Cardiac septum (tissue), 1 donor: ENCODE measurements around the gene NR5A2. TPM values are rescaled to one million over a fixed set of nuclear protein-coding genes. Genes with fewer than 3 reads are reported as not detected.

Experiments used
- DNase-seq: peaks from one replicate; pipeline ENCODE4 v3.0.0-alpha.2; 2020; ENCODE audit warnings: low spot score
- intact Hi-C: fragments of 100-400 bp; cut with DNase I; formaldehyde crosslinking; loops from one replicate; pipeline ENCODE4 v1.14.0; 2022
- total RNA-seq: library from RNA; stranded (reverse); fragmentation: NEBNext Ultra II Directional; extraction: Animal tissue kit (Norgen Biotek cat#: 25700); gene quantifications from one replicate; pipeline ENCODE4 v1.2.1, GENCODE V29; 2021
- donor health status: DM: no; HTN: no; CAD: no.

Gene NR5A2
- total RNA-seq, 1 donor from 2014 or later: 0.89 TPM

GRCh38 chr1:200150721-200151120 is 123.2 kb downstream of the NR5A2 start:
- intact Hi-C loops: no loop called here
- no peak for DNase-seq

GRCh38 chr1:200152336-200152735 is 124.8 kb downstream of the NR5A2 start:
- no peak for DNase-seq
- intact Hi-C loops: no loop called here

GRCh38 chr1:200153277-200154055 is 126.0 kb downstream of the NR5A2 start:
- no peak for DNase-seq
- intact Hi-C loops: no loop called here

GRCh38 chr1:200154069-200154767 is 126.7 kb downstream of the NR5A2 start:
- DNase-seq: no peak
- intact Hi-C loops: no loop called here

GRCh38 chr1:200157715-200158114 is 130.2 kb downstream of the NR5A2 start:
- intact Hi-C loops: no loop called here
- no peak for DNase-seq

- intact Hi-C loops: no loop called here
- DNase-seq: no peak
Observed at GRCh38 chr1:200161801-200162200, 134.3 kb downstream of the NR5A2 start.

GRCh38 chr1:200162258-200162657 is 134.7 kb downstream of the NR5A2 start:
- DNase-seq: no peak
- intact Hi-C loops: no loop called here

- DNase-seq: no peak
- intact Hi-C loops: no loop called here
Observed at GRCh38 chr1:200162877-200163276, 135.4 kb downstream of the NR5A2 start.

GRCh38 chr1:200163911-200164310 is 136.4 kb downstream of the NR5A2 start:
- no peak for DNase-seq
- intact Hi-C loops: no loop called here

GRCh38 chr1:200165493-200166220 is 138.1 kb downstream of the NR5A2 start:
- no peak for DNase-seq
- intact Hi-C loops: no loop called here

- no peak for DNase-seq
- intact Hi-C loops: no loop called here
Observed at GRCh38 chr1:200166411-200166810, 138.9 kb downstream of the NR5A2 start.

- intact Hi-C loops: no loop called here
- DNase-seq: no peak
Observed at GRCh38 chr1:200168926-200169325, 141.4 kb downstream of the NR5A2 start.

GRCh38 chr1:200172311-200172710 is 144.8 kb downstream of the NR5A2 start:
- no peak for DNase-seq
- intact Hi-C loops: no loop called here

- no peak for DNase-seq
- intact Hi-C loops: no loop called here
Observed at GRCh38 chr1:200173097-200173618, 145.6 kb downstream of the NR5A2 start.

GRCh38 chr1:200174525-200175295 is 147.2 kb downstream of the NR5A2 start:
- no peak for DNase-seq
- intact Hi-C loops: no loop called here

- DNase-seq: no peak
- intact Hi-C loops: no loop called here
Observed at GRCh38 chr1:200176181-200176580, 148.7 kb downstream of the NR5A2 start.

- intact Hi-C loops: no loop called here
Observed at GRCh38 chr1:200176798-200177197, 149.3 kb downstream of the NR5A2 start.

GRCh38 chr1:200178340-200178739 is 150.8 kb downstream of the NR5A2 start:
- no peak for DNase-seq
- intact Hi-C loops: no loop called here

More at GRCh38 chr1:200176798-200177197, 149.3 kb downstream of the NR5A2 start:
- no peak for DNase-seq

GRCh38 chr1:200179126-200179780 is 151.7 kb downstream of the NR5A2 start:
- DNase-seq: no peak
- intact Hi-C loops: no loop called here
